Measurements from ENCODE around the gene DBF4. TPM values are rescaled to one million over a fixed set of nuclear protein-coding genes. Genes with fewer than 3 reads are reported as not detected.
"Not testable (repeated sequence)": the region's sequence is repeated elsewhere in the genome, so short reads cannot be mapped to it uniquely, and the experiment has no call there.

Gene DBF4
- total RNA-seq, 1 donor from 2014 or later = not detected

DNA sequence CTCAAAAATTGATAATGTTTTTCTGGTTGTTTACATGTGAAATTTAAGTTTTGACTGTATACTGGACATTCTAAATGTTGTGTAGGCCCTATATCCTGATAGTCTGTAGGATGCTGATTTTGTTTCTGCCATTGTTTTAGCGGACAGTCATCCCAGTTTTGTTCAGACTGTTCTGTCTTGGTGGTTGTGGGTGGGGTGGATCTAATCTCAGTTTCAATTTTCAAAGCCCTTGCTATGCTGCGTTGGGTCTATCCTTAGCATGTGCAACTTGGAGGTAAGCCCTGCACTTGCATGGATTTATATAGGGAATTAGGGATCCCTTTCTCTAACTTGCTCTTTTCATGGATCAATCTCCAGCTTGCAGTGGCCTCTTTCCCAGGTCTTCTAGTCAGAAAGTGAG, 19.1 kb downstream of the DBF4 start:
- TF ChIP-seq, protein P1, sequence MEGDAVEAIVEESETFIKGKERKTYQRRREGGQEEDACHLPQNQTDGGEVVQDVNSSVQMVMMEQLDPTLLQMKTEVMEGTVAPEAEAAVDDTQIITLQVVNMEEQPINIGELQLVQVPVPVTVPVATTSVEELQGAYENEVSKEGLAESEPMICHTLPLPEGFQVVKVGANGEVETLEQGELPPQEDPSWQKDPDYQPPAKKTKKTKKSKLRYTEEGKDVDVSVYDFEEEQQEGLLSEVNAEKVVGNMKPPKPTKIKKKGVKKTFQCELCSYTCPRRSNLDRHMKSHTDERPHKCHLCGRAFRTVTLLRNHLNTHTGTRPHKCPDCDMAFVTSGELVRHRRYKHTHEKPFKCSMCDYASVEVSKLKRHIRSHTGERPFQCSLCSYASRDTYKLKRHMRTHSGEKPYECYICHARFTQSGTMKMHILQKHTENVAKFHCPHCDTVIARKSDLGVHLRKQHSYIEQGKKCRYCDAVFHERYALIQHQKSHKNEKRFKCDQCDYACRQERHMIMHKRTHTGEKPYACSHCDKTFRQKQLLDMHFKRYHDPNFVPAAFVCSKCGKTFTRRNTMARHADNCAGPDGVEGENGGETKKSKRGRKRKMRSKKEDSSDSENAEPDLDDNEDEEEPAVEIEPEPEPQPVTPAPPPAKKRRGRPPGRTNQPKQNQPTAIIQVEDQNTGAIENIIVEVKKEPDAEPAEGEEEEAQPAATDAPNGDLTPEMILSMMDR (IDR thresholded peaks at IDR 0.05) = no peak
- Histone ChIP-seq H3K9me3 (no peaks in the 10 kb centered on the region), H3K27ac (no peak overlapping the region), H3K27me3 (no peaks in the 10 kb centered on the region), H3K4me3 (no peak overlapping the region), H3K36me3 (peaks cover 0 to 2% of the 10 kb centered on the region in 2 donors), H3K4me1 (no peaks in the 10 kb centered on the region)
- no peak for DNase-seq (ENCODE audit: low spot score in 2 of 2)
- intact Hi-C loops (cut with DNase I) = no loop called here

DNA sequence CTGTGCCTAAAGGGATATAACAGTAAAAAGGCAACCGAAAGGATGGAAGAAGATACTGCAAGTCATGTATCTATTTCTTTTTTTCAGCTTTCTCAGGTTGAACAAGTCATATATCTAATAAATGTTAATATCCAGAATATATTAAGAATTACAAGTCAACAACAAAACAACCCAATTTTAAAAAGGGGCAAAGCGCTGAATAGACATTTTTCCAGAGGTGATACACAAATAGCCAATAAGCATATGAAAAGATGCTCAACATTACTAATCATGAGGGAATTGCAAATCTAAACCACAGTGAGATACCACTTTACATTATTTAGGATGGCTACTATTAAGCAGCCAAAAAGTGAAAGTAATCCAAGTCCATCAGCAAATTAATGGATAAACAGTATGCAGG, 23.0 kb downstream of the DBF4 start:
- H3K36me3 ChIP-seq = peaks cover 0 to 2% of the 10 kb centered on the region in 2 donors
- TF ChIP-seq, protein P1 (IDR thresholded peaks at IDR 0.05) = no peak
- no peak for DNase-seq (ENCODE audit: low spot score in 2 of 2)
- no peak overlapping the region for H3K4me3 ChIP-seq
- no peak overlapping the region for H3K27ac ChIP-seq
- H3K9me3 ChIP-seq = no peaks in the 10 kb centered on the region
- intact Hi-C loops (cut with DNase I) = no loop called here
- no peaks in the 10 kb centered on the region for H3K4me1 ChIP-seq
- H3K27me3 ChIP-seq = no peaks in the 10 kb centered on the region

DNA sequence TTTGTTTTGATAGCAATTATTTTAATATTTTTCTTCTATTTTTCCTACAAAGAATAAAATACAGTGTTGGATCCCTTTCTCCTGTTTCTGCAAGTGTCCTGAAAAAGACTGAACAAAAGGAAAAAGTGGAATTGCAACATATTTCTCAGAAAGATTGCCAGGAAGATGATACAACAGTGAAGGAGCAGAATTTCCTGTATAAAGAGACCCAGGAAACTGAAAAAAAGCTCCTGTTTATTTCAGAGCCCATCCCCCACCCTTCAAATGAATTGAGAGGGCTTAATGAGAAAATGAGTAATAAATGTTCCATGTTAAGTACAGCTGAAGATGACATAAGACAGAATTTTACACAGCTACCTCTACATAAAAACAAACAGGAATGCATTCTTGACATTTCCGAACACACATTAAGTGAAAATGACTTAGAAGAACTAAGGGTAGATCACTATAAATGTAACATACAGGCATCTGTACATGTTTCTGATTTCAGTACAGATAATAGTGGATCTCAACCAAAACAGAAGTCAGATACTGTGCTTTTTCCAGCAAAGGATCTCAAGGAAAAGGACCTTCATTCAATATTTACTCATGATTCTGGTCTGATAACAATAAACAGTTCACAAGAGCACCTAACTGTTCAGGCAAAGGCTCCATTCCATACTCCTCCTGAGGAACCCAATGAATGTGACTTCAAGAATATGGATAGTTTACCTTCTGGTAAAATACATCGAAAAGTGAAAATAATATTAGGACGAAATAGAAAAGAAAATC, 31.0 kb downstream of the DBF4 start:
- DNase-seq (ENCODE audit: low spot score in 2 of 2); H3K9me3 ChIP-seq; H3K27me3 ChIP-seq; H3K36me3 ChIP-seq; H3K4me1 ChIP-seq; H3K4me3 ChIP-seq; H3K27ac ChIP-seq; intact Hi-C loops (cut with DNase I): not testable (repeated sequence)

DNA sequence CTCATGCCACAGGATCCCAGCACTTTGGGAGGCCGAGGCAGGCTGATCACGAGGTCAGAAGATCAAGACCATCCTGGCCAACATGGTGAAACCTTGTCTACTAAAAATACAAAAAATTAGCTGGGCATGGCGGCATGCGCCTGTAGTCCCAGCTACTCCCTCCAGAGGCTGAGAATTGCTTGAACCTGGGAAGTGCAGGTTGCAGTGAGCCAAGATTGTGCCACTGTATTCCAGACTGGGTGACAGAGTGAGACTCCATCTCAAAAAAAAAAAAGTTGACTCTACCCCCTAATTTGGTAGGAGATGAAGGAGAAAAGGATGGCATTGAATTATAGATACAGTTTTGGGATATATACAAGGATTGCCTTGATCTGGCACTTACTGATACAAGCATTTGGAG, 32.5 kb downstream of the DBF4 start:
- H3K4me3 ChIP-seq; H3K4me1 ChIP-seq; intact Hi-C loops (cut with DNase I); H3K27ac ChIP-seq; H3K9me3 ChIP-seq; DNase-seq (ENCODE audit: low spot score in 2 of 2); H3K27me3 ChIP-seq; H3K36me3 ChIP-seq: not testable (repeated sequence)

DNA sequence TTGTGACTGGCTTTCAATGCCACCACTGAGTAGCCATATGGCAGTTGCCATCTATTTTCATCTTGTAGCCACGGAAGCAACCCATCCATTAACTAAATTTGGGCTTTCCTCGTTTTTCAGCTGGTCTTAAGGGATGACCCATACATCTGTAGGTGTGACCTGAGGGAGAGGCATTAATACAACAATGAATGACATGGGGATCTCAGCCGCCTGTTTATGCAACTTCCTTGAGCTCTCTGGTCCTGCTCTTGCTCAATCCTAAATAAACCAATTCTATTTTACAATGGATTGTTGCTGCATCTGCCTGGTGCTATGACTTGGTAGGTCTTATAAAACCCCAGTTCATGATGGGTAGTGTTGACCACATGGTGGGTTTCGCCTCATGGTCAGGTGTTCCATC, 35.8 kb downstream of the DBF4 start:
- Histone ChIP-seq H3K4me3 (no peak overlapping the region), H3K4me1 (no peaks in the 10 kb centered on the region), H3K36me3 (no peaks in the 10 kb centered on the region), H3K27ac (no peak overlapping the region), H3K9me3 (no peaks in the 10 kb centered on the region), H3K27me3 (no peaks in the 10 kb centered on the region)
- intact Hi-C loops (cut with DNase I) = no loop called here
- no peak for DNase-seq (ENCODE audit: low spot score in 2 of 2)
- TF ChIP-seq, protein P1 (IDR thresholded peaks at IDR 0.05) = no peak

DNA sequence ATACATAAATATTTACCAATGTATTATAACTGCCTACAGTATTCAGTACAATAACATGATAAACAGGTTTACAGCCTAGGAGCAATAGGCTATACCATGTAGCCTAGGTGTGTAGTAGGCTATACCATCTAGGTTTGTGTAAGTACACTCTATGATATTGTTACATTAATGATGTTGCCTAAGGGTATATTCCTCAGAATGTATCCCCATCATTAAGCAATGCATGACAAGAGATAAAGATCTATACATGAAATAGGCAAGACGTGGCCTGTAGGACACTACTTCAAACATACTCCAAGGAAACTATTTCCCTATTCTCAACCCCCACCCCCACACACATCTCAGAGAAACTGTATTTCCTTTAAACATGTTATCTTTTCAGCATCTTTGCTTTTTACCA, 42.4 kb downstream of the DBF4 start:
- intact Hi-C loops (cut with DNase I) = no loop called here

More for the DNA sequence above, 42.4 kb downstream of the DBF4 start:
- DNase-seq (ENCODE audit: low spot score in 2 of 2) = no peak
- H3K4me3 ChIP-seq = no peak overlapping the region
- TF ChIP-seq, protein P1 (IDR thresholded peaks at IDR 0.05) = no peak
- no peaks in the 10 kb centered on the region for H3K27me3 ChIP-seq
- no peaks in the 10 kb centered on the region for H3K36me3 ChIP-seq
- no peaks in the 10 kb centered on the region for H3K9me3 ChIP-seq
- H3K27ac ChIP-seq = no peak overlapping the region
- H3K4me1 ChIP-seq = no peaks in the 10 kb centered on the region

Measured in ascending aorta (tissue), 2 donors.